Right lobe of liver (tissue), 6 donors: ENCODE data around the gene PHF5A. TPM values are rescaled to one million over a fixed set of nuclear protein-coding genes. Genes with fewer than 3 reads are reported as not detected.

Experiments used
- ATAC-seq, 4 donors: fragments of 200-7000 bp; cut with Tn5 transposase; one replicate each; pipeline ENCODE4 v1.9.1; 2020; ENCODE audit warnings: mild to moderate bottlenecking in 4 of 4, moderate library complexity in 4 of 4
- DNase-seq, 3 donors: peaks; one replicate each; pipeline ENCODE4 v3.0.0-alpha.2; 2020
- H3K27ac ChIP-seq, 3 donors: fragments of 200-600 bp; one replicate each; pipeline ENCODE4 v1.8.0; 2022
- H3K27me3 ChIP-seq, 2 donors: fragments of 200-600 bp; one replicate each; pipeline ENCODE4 v1.8.0; 2022
- H3K36me3 ChIP-seq, 4 donors: fragments of 200-600 bp; sonication (generic) in 1 of 4; one replicate each; pipeline versions ENCODE4 v1.5.1 to v1.8.0; 2017 to 2022; ENCODE audit warnings: control low read depth in 1 of 4
- H3K4me1 ChIP-seq, 4 donors: fragments of 200-600 bp; sonication (generic) in 1 of 4; one replicate each; pipeline versions ENCODE4 v1.5.1 to v1.8.0; 2017 to 2022; ENCODE audit warnings: control low read depth in 1 of 4
- H3K4me3 ChIP-seq, 3 donors: fragments of 200-600 bp; one replicate each; pipeline ENCODE4 v1.8.0; 2022
- H3K9me3 ChIP-seq, 4 donors: fragments of 200-600 bp; sonication (generic) in 1 of 4; one replicate each; pipeline versions ENCODE4 v1.5.1 to v1.8.0; 2017 to 2022; ENCODE audit warnings: control low read depth in 1 of 4
- POLR2A ChIP-seq: fragments of 450-650 bp; IDR thresholded peaks from one replicate; pipeline ENCODE4 v1.6.1; 2017; ENCODE audit warnings: antibody characterized with exemption, mild to moderate bottlenecking
- WGBS: methylation state at CpG from one replicate; pipeline ENCODE4 v1.1.6; 2018; ENCODE audit warnings: low coverage, low lambda C conversion rate; ENCODE audit not compliant: insufficient coverage; ENCODE audit errors: missing lambda C conversion rate; 5-methylcytosine and 5-hydroxymethylcytosine counted together
- intact Hi-C, 2 donors: fragments of 100-400 bp; cut with DNase I; formaldehyde crosslinking; loops; one replicate each; pipeline versions ENCODE4 v1.11.2 to v1.14.1; 2022
- total RNA-seq, 6 experiments: library from RNA; depleted of rRNA in 2 of 6; stranded (reverse); fragments of >200 nt in 2 of 6; fragmentation: NEBNext Ultra II Directional in 3 of 6; extraction: Animal tissue kit (Norgen Biotek cat#: 25700) in 3 of 6; gene quantifications; one replicate each; pipeline versions ENCODE4 v1.1.0 to v1.2.4, GENCODE V29; 2016 to 2023
- donor health status: DM: no; HTN: yes; CAD: no.
- donor health status: DM: no; HTN: no; CAD: no.
- donor health status: DM: no; HTN: no; CAD: no.
- donor health status: DM: no; HTN: yes; CAD: no.
- donor health status: DM: no; HTN: yes; CAD: no.

PHF5A gene
- total RNA-seq, 6 experiments from 2014 or later = 12.1 to 20.7 (median 14.5) TPM

- Histone ChIP-seq H3K27me3 (no peaks in the 10 kb centered on the region), H3K36me3 (no peaks in the 10 kb centered on the region), H3K27ac (peak overlapping the region in 2 of 3 donors; percentile 53 to 98), H3K4me3 (no peak overlapping the region), H3K9me3 (no peaks in the 10 kb centered on the region), H3K4me1 (peaks cover 0 to 35% (median 18%) of the 10 kb centered on the region in 4 donors)
- ATAC-seq (peak; percentile 7 to 46 (median 20)), DNase-seq (peak in 2 of 3 donors; percentile 80 to 87)
- intact Hi-C loops = no loop called here
- TF ChIP-seq POLR2A = no peak
- WGBS = 47% methylated on average over 3 of the region's 7 CpGs
Observed at GRCh38 chr22:41410311-41410751, 58.2 kb downstream of the PHF5A start.

Other genes with a start within 250 kb of the PHF5A start
- gene CHADL, start 227.8 kb downstream of the PHF5A start, total RNA-seq = 1 to 10 TPM in 3 of 6 experiments, under 1 TPM in 3; 0.75 to 1.5 (median 1.1) TPM
- gene RANGAP1, start 182.5 kb downstream of the PHF5A start, total RNA-seq = 10 to 100 TPM; 27.4 to 56.3 (median 37.6) TPM
- gene ZC3H7B, start 167.2 kb downstream of the PHF5A start, total RNA-seq = 10 to 100 TPM; 26.5 to 50.1 (median 42.7) TPM
- 10 to 100 TPM in 4 of 6 experiments, 1 to 10 TPM in 2; 6.1 to 28.9 (median 15.5) TPM for gene TEF, start 86.8 kb downstream of the PHF5A start, total RNA-seq
- gene TOB2, start 21.9 kb downstream of the PHF5A start, total RNA-seq = 10 to 100 TPM; 11.6 to 33.4 (median 19.4) TPM
- 100 to 1,000 TPM in 2 of 6 experiments, 10 to 100 TPM in 4; 62.6 to 135 (median 66.8) TPM for gene ACO2, start 425 bp upstream of the PHF5A start, total RNA-seq
- gene POLR3H, start 75.8 kb upstream of the PHF5A start, total RNA-seq = 10 to 100 TPM in 5 of 6 experiments, 1 to 10 TPM in 1; 9.5 to 23.0 (median 18.0) TPM
- gene CSDC2, start 92.3 kb upstream of the PHF5A start, total RNA-seq = 1 to 10 TPM in 1 of 6 experiments, under 1 TPM in 4, not detected in 1; 0.31 to 3.8 (median 0.37) TPM
- 10 to 100 TPM; 21.6 to 45.1 (median 36.2) TPM for gene PMM1, start 121.1 kb upstream of the PHF5A start, total RNA-seq
- 10 to 100 TPM; 34.8 to 49.5 (median 40.9) TPM for gene DESI1, start 152.4 kb upstream of the PHF5A start, total RNA-seq
- gene XRCC6, start 152.6 kb upstream of the PHF5A start, total RNA-seq = 100 to 1,000 TPM in 2 of 6 experiments, 10 to 100 TPM in 4; 71.0 to 122 (median 91.1) TPM
- gene SNU13, start 220.2 kb upstream of the PHF5A start, total RNA-seq = 10 to 100 TPM; 43.1 to 65.4 (median 50.1) TPM
- gene MEI1, start 230.8 kb upstream of the PHF5A start, total RNA-seq = 1 to 10 TPM in 1 of 6 experiments, under 1 TPM in 5; 0.37 to 1.0 (median 0.60) TPM